GM21423 (cell line): ENCODE results near the gene HSF5.
A peak's percentile ranks its signal among the peaks of the same experiment; 100 is the strongest.

Experiments
- ATAC-seq: cut with Tn5 transposase; IDR thresholded peaks from one replicate; pipeline ENCODE4 v1.9.1; 2021; ENCODE audit warnings: mild to moderate bottlenecking, moderate library complexity; ENCODE audit not compliant: unreplicated experiment

The HSF5 gene

GRCh38 chr17:58487589-58488427, at the start of gene HSF5:
TSS of gene HSF5 (minus strand) at chr17:58488408. CDS start at chr17:58488274, 134 bp downstream.
- peak; percentile 69 for ATAC-seq

GRCh38 chr17:58537266-58537665, 49.1 kb upstream of the HSF5 start:
- ATAC-seq = no peak

- ATAC-seq = no peak
Measured at GRCh38 chr17:58536542-58536941, 48.3 kb upstream of the HSF5 start.

- ATAC-seq = no peak
Measured at GRCh38 chr17:58535431-58535830, 47.2 kb upstream of the HSF5 start.

- no peak for ATAC-seq
Measured at GRCh38 chr17:58534901-58535421, 46.8 kb upstream of the HSF5 start.

- no peak for ATAC-seq
Measured at GRCh38 chr17:58534331-58534730, 46.1 kb upstream of the HSF5 start.

- no peak for ATAC-seq
Measured at GRCh38 chr17:58533616-58534188, 45.5 kb upstream of the HSF5 start.

- ATAC-seq = no peak
Measured at GRCh38 chr17:58532555-58532951, 44.3 kb upstream of the HSF5 start.

GRCh38 chr17:58531661-58532554, 43.7 kb upstream of the HSF5 start:
- peak; percentile 62 for ATAC-seq

GRCh38 chr17:58531122-58531521, 42.9 kb upstream of the HSF5 start:
- ATAC-seq = no peak

GRCh38 chr17:58530655-58531054, 42.4 kb upstream of the HSF5 start:
- ATAC-seq = no peak

GRCh38 chr17:58529275-58529674, 41.1 kb upstream of the HSF5 start:
- no peak for ATAC-seq

GRCh38 chr17:58528443-58528842, 40.2 kb upstream of the HSF5 start:
- no peak for ATAC-seq

GRCh38 chr17:58527949-58528348, 39.7 kb upstream of the HSF5 start:
- no peak for ATAC-seq

- no peak for ATAC-seq
Measured at GRCh38 chr17:58527306-58527705, 39.1 kb upstream of the HSF5 start.

- no peak for ATAC-seq
Measured at GRCh38 chr17:58525239-58525638, 37.0 kb upstream of the HSF5 start.

GRCh38 chr17:58521680-58522079, 33.5 kb upstream of the HSF5 start:
- no peak for ATAC-seq

- no peak for ATAC-seq
Measured at GRCh38 chr17:58520843-58521430, 32.7 kb upstream of the HSF5 start.

- peak; percentile 78 for ATAC-seq
Measured at GRCh38 chr17:58517928-58518609, 29.9 kb upstream of the HSF5 start.

GRCh38 chr17:58517378-58517927, 29.2 kb upstream of the HSF5 start:
- no peak for ATAC-seq
